SIG-M5 treated with dmso at 0.1 percent for 504 hours (cell line): ENCODE data around the gene SLC13A5.

Experiments used
- DNase-seq: peaks from one replicate; lab custom pipeline; 2025; ENCODE audit not compliant: unreplicated experiment; lab: John Stamatoyannopoulos, UW

Gene SLC13A5

DNA sequence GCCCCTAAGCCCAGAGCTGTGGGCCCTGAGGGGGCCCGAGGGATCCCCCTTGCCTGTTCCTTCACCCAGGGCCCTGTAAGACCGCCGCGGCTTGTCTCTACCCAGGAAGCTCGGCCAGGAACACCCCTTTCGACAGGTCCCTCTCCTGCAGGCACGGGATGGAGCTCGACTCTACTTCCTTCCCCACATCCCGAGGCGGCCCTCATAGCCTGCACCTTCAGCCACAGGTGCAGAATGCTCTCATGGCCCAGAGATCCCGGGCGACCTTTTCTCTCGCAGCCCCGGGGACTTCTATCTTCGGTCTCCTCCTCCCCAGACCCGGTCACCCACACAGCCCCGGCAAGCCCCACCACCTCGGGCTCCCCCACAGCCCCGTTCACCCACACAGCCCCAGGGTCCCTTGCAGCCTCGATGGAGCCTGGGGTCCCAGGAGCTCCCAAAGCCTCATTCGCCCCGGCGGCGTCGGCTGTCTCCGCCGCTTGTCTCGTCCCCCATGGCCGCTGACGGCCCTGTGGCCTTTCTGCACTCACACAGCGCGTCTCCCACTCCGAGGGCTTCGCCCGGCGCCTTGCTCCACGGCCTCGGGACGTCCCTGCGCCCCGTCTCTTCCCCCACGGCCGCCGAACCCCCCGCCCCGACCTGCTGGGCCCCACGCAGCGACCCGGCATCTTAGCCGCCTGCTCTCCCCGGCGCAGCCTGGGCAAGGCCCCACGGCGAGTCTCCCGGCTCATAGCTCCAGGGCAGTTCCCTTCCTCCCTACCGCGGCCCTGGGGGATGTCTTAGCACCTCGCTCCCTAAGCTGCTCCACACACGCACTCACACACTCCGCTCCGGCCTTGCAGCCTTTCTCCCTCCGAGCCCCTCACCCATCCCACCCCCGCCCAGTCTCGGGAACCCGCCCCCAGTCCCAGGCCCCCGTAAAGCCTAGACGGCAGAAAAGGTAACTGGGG lies 73.3 kb downstream of the SLC13A5 start:
- peak; percentile 53 for DNase-seq

DNA sequence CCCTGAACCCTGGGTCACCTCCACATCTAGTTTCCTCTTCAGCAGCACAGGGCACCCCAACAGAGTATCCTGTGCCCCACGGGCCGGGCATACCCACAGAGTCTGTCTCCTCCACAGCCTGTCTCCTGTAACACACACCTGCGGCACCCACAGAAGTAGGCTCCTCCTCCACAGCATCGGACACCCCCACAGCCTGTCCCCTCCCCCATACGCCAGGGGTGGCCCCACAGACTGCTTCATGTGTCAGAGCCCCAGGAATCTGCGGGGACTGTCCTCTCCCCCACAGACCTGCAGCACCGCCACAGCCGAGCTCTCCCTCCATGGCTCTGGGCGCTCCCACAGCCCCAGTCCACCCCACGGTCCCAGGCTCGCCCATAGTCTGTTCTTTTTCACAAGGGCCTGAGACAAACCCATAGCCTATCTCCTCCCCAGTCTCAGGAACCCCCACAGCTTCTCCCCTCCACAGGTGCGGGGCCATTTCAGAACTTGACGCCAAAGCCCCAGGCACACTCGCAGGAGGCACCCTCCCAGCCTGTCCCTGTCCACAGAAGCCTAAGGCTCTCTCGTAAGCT lies 74.1 kb downstream of the SLC13A5 start:
- DNase-seq, result no peak

DNA sequence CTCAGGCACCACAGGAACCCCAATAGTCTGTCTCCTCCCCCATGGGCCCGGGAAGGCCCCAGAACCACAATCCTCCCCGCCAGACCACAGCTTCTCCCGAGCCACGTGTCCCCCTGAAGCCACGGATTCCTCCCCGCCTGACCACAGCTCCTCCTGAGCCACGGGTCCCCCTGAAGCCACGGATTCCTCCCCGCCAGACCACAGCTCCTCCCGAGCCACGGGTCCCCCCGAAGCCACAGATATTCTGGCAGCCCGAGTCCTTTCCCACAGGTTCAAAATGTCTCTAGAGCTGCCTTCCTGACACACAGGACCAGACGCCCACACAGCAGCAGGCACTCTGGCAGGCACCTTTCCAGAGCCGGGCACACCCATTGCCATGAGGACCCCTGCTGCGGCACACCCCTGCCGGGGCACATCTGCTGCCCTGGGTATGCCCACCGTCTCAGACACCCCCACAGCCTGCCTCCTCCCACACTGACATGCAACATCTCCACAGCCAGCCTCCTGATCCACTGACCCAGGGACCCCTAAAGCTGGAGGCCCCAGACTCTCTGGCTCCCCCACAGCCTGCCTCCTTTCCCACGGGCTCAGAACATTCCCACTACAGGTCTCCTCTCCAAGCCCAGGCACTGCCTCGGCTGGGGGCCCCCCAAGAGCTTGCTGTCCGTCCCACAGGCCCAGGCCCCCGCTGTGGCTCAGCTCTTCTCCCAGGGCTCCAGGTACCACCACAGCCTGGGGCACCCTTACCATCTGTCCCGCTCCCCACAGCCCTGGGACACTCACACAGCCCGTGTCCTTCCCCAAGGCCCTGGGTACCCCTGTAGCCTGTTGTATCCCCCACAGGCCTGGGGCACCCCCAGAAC lies 74.9 kb downstream of the SLC13A5 start:
- no peak for DNase-seq

DNA sequence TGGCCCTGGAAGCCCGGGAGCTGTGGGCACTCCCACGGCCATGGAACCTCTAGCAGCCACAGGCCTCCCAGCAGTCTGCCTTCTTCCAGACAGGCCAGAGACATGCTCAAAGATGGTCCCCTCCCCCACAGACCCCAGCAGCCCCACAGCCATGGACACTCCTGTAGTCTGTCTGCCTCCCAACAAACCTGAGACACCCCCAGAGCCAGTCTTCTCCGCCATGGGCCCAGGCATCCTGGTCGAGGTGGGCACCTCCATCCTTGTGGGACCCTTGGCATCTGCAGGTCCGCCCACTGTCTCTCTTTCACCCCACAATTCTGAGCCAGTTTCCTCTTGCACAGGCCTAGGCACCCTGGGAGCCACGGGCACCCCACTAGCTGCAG lies 75.7 kb downstream of the SLC13A5 start:
- DNase-seq, result no peak

DNA sequence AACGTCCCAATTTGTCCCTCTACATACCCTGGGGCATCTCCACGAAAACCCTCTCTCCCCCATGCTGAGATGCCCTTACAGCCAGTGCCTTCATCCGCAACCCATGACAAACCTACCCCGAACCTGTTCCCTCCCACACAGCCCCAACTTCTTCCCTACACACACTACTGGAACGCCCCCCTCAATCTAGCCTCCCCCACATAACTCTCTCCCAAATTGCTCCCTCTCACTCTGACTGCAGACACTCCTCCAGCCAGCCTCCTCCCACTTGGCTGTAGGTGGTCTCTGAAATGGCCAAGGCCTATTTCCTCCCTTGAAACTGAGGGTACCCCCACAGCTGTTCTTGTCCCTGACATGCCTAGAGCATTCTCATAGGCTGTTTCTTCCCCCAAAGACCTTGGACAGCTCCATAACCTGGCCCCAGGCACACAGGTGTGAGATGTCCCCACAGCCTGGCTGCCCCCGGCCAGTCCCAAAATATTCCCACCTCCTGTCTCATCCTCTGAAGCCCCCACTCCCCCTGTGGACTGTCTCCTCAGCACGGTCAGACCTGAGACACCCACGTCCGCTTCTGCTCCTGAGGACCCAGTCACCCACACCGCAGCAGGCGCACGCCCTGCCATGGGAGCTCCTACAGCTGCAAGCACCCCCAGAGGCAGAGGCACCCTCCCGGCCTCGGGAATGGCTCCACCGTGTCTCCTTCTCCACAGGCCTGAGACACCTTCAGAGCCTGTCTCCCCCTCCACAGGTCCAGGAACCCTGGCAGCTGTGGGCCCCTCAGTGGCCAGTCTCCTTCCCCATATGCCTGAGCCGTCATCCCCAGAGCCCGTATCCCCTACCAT lies 76.3 kb downstream of the SLC13A5 start:
- no peak for DNase-seq

DNA sequence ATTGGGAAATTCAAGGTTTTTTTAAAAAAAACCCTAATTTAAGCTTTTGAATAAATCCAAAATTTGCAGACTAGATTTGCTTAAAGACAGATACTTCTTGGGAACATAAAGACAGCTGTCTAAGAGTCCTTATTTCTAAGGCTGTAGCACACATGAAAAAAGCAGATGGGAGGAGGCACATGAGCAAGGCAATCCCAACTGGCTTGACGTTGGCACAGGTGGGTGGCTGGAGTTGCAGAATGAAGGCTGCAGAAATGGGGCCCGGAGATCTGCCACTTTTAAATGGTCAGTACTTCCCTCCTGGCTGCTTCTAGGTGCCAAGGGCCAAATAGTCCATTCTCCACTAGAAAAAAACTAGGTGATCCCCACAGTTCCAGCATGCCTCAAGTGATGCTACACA lies 77.1 kb downstream of the SLC13A5 start:
- DNase-seq, result no peak
